ENCODE results near the gene MTA1. TPM values are rescaled to one million over a fixed set of nuclear protein-coding genes. Genes with fewer than 3 reads are reported as not detected.
A peak's percentile ranks its signal among the peaks of the same experiment; 100 is the strongest.

Gene MTA1
- total RNA-seq, 2 experiments from 2014 or later, result 107 to 113 TPM

- peaks cover 0 to 8% of the 10 kb centered on the region in 2 experiments for H3K9me3 ChIP-seq (ENCODE audit: control insufficient read depth in 1 of 2, insufficient read depth in 1 of 2, low read length in 2 of 2)
- H3K36me3 Mint-ChIP-seq (ENCODE audit: low read depth), result no peaks in the 10 kb centered on the region
- intact Hi-C loops (cut with DNase I, micrococcal nuclease), result no loop called here
- H3K9me3 Mint-ChIP-seq, result no peaks in the 10 kb centered on the region
- no peak for DNase-seq
- no peak overlapping the region for H3K27ac Mint-ChIP-seq
- POLR2A ChIA-PET, result interaction anchor here (1.6 kb wide), 1 partner anchor 79 kb away, joined by 4 read pairs; no protein-coding TSS in a partner anchor
- no peak overlapping the region for H3K4me3 ChIP-seq (ENCODE audit: low read length)
- ATAC-seq (ENCODE audit: poor library complexity), result no peak
- peaks cover 21% of the 10 kb centered on the region for H3K4me1 Mint-ChIP-seq (ENCODE audit: low read depth)
- no peak for TF ChIP-seq CTCF (IDR thresholded peaks at IDR 0.05)
- H3K4me1 ChIP-seq (ENCODE audit: insufficient read depth, low read length), result peaks cover 26% of the 10 kb centered on the region
- H3K4me3 Mint-ChIP-seq, result no peak overlapping the region
- CTCF ChIA-PET, result no interaction called here
- H3K27me3 ChIP-seq (ENCODE audit: control insufficient read depth in 1 of 2, insufficient read depth in 2 of 2, low read length in 2 of 2), result peaks cover 23 to 30% of the 10 kb centered on the region in 2 experiments
- H3K36me3 ChIP-seq (ENCODE audit: insufficient read depth, low read length), result no peaks in the 10 kb centered on the region
- no peak overlapping the region for H3K27ac ChIP-seq (ENCODE audit: low read depth in 1 of 2, low read length in 2 of 2)
- peaks cover 11% of the 10 kb centered on the region for H3K27me3 Mint-ChIP-seq
Observed at GRCh38 chr14:105410642-105411016, 9.0 kb upstream of the MTA1 start.

GRCh38 chr14:105411017-105411941 lies 8.3 kb upstream of the MTA1 start:
- Mint-ChIP-seq H3K27me3 (peaks cover 11% of the 10 kb centered on the region), H3K4me3 (peak overlapping the region; percentile 54), H3K9me3 (no peaks in the 10 kb centered on the region), H3K27ac (no peak overlapping the region), H3K36me3 (ENCODE audit: low read depth) (no peaks in the 10 kb centered on the region), H3K4me1 (ENCODE audit: low read depth) (peaks cover 18% of the 10 kb centered on the region)
- H3K36me3 ChIP-seq (ENCODE audit: insufficient read depth, low read length), result no peaks in the 10 kb centered on the region
- TF ChIP-seq CTCF (IDR thresholded peaks at IDR 0.05), result no peak
- H3K4me3 ChIP-seq (ENCODE audit: low read length), result no peak overlapping the region
- ChIA-PET CTCF (interaction anchor here (1.0 kb wide), 1 partner anchor 70 kb away, joined by 4 read pairs; no protein-coding TSS in a partner anchor), POLR2A (interaction anchor here (1.6 kb wide), 1 partner anchor 78 kb away, joined by 4 read pairs; no protein-coding TSS in a partner anchor)
- peak; percentile 41 for ATAC-seq (ENCODE audit: poor library complexity)
- H3K27me3 ChIP-seq (ENCODE audit: control insufficient read depth in 1 of 2, insufficient read depth in 2 of 2, low read length in 2 of 2), result peaks cover 23 to 30% of the 10 kb centered on the region in 2 experiments
- DNase-seq, result peak in 4 of 14 experiments; percentile 25 to 67 (median 65)
- H3K27ac ChIP-seq (ENCODE audit: low read depth in 1 of 2, low read length in 2 of 2), result no peak overlapping the region
- peaks cover 26% of the 10 kb centered on the region for H3K4me1 ChIP-seq (ENCODE audit: insufficient read depth, low read length)
- intact Hi-C loops (cut with DNase I, micrococcal nuclease), result no loop called here
- peaks cover 0 to 8% of the 10 kb centered on the region in 2 experiments for H3K9me3 ChIP-seq (ENCODE audit: control insufficient read depth in 1 of 2, insufficient read depth in 1 of 2, low read length in 2 of 2)

- H3K4me1 ChIP-seq (ENCODE audit: insufficient read depth, low read length), result peaks cover 26% of the 10 kb centered on the region
- no peak overlapping the region for H3K4me3 ChIP-seq (ENCODE audit: low read length)
- no peak overlapping the region for H3K27ac ChIP-seq (ENCODE audit: low read depth in 1 of 2, low read length in 2 of 2)
- DNase-seq, result no peak
- peaks cover 0 to 8% of the 10 kb centered on the region in 2 experiments for H3K9me3 ChIP-seq (ENCODE audit: control insufficient read depth in 1 of 2, insufficient read depth in 1 of 2, low read length in 2 of 2)
- TF ChIP-seq CTCF (IDR thresholded peaks at IDR 0.05), result no peak
- ChIA-PET CTCF (interaction anchor here (1.0 kb wide), 1 partner anchor 69 kb away, joined by 4 read pairs; no protein-coding TSS in a partner anchor), POLR2A (interaction anchor here (1.6 kb wide), 1 partner anchor 78 kb away, joined by 4 read pairs; no protein-coding TSS in a partner anchor)
- no peaks in the 10 kb centered on the region for H3K36me3 Mint-ChIP-seq (ENCODE audit: low read depth)
- ATAC-seq (ENCODE audit: poor library complexity), result no peak
- H3K27me3 ChIP-seq (ENCODE audit: control insufficient read depth in 1 of 2, insufficient read depth in 2 of 2, low read length in 2 of 2), result peaks cover 23 to 30% of the 10 kb centered on the region in 2 experiments
- H3K4me3 Mint-ChIP-seq, result peak overlapping the region; percentile 45
- intact Hi-C loops (cut with DNase I, micrococcal nuclease), result no loop called here
- H3K27me3 Mint-ChIP-seq, result peaks cover 11% of the 10 kb centered on the region
- no peaks in the 10 kb centered on the region for H3K36me3 ChIP-seq (ENCODE audit: insufficient read depth, low read length)
- no peak overlapping the region for H3K27ac Mint-ChIP-seq
- H3K9me3 Mint-ChIP-seq, result no peaks in the 10 kb centered on the region
- H3K4me1 Mint-ChIP-seq (ENCODE audit: low read depth), result peaks cover 18% of the 10 kb centered on the region
Observed at GRCh38 chr14:105411985-105412770, 7.4 kb upstream of the MTA1 start.
